GM19240 (cell line): Measurements from ENCODE around the gene OR13C9.
"Not testable (repeated sequence)": the region's sequence is repeated elsewhere in the genome, so short reads cannot be mapped to it uniquely, and the experiment has no call there.

Experiments
- DNase-seq: peaks from one replicate; pipeline ENCODE4 v3.0.0; 2011; ENCODE audit warnings: low spot score; ENCODE audit not compliant: insufficient read length

Gene OR13C9, protein sequence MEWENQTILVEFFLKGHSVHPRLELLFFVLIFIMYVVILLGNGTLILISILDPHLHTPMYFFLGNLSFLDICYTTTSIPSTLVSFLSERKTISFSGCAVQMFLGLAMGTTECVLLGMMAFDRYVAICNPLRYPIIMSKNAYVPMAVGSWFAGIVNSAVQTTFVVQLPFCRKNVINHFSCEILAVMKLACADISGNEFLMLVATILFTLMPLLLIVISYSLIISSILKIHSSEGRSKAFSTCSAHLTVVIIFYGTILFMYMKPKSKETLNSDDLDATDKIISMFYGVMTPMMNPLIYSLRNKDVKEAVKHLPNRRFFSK

DNA sequence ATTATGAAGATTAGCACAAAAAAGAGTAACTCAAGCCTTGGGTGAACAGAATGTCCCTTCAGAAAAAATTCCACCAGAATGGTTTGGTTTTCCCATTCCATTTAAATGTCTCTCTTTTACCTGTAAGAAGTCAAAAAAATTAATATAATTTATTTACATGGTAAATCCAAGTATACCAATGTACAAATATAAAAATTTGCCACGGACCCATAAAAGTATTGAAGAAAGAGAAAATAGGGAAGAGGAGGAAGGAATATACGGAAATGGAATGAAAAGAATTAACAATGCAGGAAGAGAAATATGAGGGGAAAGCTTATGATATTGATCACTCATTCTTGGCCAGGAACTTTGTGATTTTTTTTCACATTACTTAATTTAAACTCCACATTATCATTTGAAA lies at the start of gene OR13C9:
TSS of gene OR13C9 (minus strand) at position 101 of the 400 bp plus-strand sequence. CDS start at position 101, 0 bp downstream.
- no peak for DNase-seq

DNA sequence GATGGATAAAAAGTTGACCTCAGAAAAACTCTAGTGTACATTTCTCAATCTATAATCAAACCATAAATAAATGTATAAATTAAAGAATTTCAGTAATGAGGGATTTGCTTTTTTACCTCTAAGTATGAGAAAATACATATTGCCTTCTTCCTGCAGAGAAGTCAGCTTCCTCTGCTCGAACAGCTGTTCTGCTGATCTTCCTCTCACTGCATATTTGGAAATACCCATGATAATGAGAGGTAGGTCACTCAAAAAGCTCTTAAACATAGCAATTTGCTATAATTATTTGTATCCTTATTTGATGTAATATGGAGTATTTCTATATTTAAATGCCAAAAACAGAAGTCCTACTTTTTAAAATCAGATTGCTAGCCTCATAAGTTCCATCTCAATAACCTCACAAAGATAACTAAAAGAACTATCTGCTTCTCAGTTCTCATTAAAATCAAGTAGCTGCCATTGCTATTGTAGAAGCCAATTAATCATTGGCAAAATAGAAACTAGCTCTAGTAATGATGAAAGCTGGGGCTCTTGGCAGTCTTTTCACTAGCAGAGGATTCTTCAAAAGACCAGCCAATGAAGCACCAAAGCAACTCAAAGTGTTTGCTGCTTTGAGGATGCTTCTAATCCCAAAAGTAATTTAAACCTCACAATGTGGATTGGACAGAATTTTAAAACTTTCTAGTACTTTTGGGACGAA lies 40.6 kb upstream of the OR13C9 start:
- DNase-seq = no peak

DNA sequence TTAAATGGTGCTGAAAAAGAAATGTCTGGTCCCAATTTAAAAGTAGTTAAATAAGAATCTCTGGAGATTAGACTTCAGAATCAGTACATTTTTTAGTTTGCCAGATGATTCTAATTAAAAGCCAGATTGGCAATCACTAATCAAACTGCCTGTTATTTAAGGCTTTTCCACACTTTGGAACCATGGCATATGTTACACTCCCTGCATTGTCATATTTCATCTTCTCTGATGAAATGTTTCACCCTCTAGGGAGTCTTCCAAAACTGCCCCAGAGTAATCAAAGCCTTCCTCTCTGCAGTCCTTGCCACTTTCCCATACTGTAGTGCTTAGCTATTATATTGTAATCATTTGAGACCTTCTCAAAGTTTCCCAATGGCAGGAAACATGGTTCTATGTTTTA lies 17.5 kb upstream of the OR13C9 start:
- no peak for DNase-seq

DNA sequence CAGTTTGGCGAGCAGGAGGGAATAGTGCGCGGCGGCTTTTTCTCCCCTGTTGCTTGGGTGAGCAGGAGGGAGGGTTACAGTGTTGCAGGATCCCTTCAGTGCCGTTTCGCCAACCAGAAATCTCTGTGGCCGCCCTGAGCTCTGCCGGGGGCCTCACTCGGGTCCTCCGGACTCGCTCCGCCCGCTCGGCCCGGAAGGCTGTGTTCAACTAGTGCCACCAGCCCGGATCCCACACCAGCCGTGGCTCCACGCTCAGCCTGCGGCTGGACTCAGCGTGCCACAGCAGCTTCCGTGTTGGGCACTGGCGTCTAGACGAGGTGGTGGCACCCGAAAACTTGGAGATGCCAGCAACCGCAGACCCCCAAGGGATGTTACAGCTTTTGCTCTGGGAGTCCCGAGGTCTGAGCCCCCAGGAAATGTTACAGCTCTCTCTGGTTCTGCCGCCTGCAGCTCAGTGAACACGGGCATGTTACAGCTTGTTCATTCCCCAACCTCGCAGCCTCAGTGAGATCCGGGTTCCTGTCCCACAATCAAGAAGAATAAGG lies 16.0 kb upstream of the OR13C9 start:
- no peak for DNase-seq

DNA sequence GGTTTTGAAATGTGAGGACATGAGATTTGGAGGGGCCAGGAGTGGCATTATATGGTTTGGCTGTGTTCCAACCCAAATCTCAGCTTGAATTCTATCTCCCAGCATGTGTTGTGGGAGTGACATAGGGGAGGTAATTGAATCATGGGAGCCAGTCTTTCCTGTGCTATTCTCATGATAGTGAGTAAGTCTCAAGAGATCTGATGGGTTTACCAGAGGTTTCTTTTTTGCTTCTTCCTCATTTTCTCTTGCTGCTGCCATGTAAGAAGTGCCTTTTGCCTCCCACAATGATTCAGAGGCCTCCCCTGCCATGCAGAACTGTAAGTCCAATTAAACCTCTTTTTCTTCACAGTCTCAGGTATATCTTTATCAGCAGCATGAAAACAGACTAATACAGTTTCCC lies 8.0 kb upstream of the OR13C9 start:
- not testable (repeated sequence) for DNase-seq

DNA sequence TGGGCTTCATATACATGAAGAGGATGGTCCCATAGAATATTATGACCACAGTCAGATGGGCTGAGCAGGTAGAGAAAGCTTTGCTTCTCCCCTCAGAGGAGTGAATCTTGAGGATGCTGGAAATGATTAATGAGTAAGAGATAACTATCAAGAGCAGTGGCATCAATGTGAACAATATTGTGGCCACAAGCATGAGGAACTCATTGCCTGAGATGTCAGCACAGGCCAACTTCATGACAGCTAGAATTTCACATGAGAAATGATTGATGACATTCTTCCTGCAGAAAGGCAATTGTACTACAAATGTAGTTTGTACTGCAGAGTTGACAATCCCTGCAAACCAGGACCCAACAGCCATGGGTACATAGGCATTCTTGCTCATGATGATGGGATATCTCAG lies 586 bp downstream of the OR13C9 start:
- no peak for DNase-seq

DNA sequence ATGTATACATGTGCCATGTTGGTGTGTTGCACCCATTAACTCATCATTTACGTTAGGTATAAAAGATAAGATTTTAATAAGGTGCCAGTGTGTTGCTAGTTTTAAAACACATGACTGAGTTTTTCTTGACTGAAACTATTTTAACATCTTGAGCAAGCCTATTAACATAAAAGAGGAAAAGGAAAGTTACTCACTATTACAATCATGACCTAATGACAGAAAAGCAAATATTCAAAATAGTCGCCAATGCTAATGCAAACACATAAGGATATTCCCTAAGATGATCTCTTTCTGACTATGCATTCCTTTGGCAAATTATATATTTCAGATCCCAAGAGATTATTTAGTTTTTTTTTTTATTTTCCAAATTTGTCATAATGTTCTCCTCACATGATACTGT lies 6.8 kb downstream of the OR13C9 start:
- DNase-seq = no peak

DNA sequence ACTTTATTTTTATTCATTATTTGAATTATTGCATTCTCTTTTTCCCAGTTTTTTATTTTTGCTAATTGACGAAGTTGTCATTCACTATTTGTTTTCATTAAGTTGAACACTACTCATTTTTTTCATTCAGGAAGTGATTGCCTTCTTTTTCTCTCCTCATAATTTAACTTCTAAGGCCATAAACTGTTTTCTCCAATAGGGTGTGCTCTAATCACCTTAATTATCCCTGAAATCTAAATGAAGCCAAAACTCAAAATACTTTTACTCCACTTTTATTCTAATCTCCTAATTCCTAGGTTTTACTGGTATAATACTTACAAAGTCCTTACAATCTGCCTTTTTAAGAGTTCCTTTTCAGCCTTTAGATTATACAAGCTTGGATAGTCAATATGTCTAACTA lies 9.7 kb downstream of the OR13C9 start:
- DNase-seq = no peak

DNA sequence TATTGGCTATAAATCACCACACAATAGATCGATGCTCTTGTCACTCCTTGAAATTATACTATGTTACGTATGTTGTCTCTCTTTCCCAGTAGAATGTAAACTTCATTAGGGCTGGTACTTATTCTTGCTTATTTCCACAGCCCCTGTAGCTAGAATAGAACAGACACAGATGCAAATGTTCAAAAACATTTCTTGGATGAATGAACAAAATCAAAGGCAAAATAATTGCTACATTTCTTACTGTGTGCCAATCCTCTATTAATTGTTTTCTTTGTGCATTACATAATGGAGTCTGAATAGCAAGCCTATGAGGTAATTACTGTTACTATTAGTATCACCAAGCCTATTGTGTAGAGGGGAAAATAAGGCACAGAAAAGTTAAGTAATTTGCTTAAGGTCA lies 11.9 kb downstream of the OR13C9 start:
- no peak for DNase-seq

DNA sequence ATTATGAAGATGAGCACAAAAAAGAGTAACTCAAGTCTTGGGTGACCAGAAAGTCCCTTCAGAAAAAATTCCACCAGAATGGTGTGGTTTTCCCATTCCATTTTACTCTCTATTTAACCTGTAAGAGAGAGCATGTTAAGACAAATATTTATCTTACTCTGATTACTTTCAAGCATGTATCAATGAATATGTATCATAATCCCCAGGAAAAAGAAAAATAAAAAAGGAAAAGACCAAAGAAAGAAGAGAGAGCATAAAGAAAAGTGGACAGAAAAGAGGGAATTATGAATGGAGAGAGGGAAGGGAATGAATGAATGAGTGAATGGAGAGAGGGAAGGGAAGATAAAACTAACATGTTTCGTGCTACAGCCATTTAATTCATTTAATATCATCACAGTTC lies 12.5 kb downstream of the OR13C9 start, which contains the start of gene OR13C2:
TSS of gene OR13C2 (minus strand) at position 101 of the 400 bp plus-strand sequence. CDS start at position 101, 0 bp downstream.
- not testable (repeated sequence) for DNase-seq

DNA sequence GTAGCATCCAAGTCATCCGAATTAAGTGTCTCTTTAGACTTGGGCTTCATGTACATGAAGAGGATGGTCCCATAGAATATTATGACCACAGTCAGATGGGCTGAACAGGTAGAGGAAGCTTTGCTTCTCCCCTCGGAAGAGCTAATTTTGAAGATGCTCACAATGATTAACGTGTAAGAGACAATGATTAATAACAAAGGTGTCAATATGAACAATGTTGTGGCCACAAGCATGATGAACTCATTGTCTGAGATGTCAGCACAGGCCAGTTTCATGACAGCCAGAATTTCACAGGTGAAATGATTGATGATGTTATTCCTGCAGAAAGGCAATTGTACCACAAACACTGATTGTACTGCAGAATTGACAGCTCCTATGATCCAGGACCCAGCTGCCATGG lies 13.2 kb downstream of the OR13C9 start:
- DNase-seq = no peak

DNA sequence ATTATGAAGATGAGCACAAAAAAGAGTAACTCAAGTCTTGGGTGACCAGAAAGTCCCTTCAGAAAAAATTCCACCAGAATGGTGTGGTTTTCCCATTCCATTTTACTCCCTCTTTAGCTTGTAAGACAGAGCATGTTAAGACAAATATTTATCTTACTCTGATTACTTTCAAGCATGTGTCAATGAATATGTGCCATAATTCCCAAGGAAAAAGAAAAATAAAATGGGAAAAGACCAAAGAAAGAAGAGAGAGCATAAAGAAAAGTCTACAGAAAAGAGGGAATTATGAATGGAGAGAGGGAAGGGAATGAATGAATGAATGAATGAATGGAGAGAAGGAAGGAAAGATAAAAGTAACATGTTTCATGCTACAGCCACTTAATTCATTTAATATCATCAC lies 18.7 kb downstream of the OR13C9 start, which contains the start of gene OR13C5:
TSS of gene OR13C5 (minus strand) at position 101 of the 400 bp plus-strand sequence. CDS start at position 101, 0 bp downstream.
- not testable (repeated sequence) for DNase-seq

DNA sequence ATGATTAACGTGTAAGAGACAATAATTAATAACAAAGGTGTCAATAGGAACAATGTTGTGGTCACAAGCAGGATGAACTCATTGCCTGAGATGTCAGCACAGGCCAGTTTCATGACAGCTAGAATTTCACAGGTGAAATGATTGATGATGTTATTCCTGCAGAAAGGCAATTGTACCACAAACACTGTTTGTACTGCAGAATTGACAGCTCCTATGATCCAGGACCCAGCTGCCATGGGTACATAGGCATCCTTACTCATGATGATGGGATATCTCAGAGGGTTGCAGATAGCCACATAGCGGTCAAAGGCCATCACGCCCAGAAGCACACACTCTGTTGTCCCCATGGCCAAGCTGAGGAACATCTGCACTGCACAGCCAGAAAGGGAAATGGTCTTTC lies 19.3 kb downstream of the OR13C9 start:
- not testable (repeated sequence) for DNase-seq

DNA sequence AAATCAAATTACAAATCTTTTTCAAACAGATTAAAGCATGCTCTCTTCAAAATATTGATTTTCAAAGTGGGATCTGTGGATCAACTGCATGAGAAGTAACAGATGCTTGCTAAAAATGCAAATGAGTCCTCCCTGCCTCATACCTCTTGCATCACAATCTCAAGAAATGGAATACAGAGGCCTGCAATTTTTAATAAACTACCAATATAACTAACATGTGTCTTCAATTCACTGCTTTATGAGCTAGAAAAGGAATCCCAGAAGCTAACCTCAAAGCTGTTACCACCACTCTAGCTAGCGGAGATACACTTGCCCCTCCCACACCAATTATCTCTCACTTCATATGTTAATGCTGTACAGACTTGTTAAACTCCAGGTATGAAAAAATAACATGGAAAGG lies 28.4 kb downstream of the OR13C9 start:
- no peak for DNase-seq

DNA sequence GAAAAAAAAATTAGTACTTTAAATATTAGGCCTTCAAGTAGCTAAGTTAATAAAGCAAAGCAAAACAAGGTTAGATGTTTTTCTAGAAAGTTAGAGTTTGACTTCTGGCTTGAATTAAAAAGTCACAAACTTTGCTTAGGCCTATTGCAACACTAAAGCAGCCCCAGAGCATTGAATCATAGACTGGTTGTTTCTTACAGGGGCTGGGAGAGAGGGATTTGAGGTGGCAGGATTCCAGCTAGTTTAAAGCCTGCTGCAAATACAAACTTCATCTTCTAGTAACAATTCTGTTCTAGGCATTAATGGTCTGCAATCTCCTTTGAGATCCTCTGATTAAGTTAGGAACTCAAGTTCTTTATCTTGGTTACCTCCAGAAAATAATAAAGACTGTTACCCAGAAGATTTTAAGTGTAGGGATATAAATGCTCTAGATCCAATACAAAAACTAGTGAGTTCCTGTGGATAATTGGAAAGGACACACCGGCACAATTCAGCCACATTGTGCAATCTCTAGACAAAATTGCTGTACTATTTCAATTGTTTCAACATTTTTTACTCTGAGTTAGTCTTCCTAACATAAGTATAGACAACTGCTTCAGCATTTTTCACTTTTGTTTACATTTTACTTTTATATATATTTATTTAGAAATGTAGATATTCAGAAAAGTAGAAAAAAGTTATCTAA lies 31.4 kb downstream of the OR13C9 start:
- DNase-seq = no peak

DNA sequence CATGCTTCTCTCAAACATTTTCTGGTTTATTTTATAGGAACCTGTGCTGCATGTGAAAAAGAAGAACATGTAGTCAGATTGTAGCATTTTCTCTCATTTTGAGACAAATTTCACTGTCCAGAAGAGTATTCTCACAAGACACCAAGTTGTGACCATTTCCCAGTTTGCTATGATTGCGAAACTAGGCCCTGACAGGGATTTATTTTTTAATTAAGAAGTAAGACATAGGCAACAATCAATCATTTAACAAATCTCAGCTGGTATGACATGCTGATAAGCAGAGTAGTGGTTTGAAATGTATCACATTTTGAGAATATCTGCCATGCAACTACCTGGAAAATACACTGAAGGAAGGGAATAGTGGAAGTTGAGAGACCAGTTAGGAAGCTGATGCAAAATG lies 37.4 kb downstream of the OR13C9 start:
- DNase-seq = no peak

DNA sequence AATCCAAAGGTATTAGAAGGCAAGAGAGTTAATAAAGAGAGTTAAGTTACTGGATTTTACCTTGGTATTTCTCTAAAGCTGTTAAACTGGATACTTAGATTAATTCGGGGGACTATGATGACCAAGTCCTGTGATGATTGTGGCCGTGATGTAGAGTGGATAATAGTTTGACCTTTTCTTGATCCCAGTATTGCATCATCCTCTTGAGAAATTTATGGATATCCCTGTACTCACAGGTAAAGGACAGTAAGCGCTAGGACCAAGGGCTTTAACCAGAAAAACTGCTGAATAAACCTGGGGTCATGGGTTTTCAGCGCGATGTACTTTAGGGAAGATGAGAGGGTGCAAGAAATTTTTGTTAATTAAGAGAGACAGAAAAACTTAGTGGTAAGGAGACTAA lies 40.7 kb downstream of the OR13C9 start:
- DNase-seq = no peak

DNA sequence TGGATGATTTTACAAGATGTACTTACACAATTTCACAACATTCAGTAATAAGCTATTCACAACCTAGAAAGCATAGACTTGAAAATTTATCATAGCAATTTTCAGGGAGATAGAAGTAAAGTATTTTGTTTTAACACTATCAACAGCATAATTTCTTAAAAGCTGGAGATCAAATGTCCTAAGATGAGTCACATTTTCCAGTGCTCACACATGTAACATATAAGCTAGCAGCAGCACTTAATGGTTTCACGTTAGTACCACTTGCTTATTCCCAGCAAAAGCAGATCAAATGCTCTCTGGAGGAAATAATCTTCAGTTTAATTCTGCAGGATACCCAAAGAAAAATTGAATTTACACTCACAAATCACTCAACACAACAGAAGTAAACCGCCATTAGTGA lies 42.5 kb downstream of the OR13C9 start:
- no peak for DNase-seq

DNA sequence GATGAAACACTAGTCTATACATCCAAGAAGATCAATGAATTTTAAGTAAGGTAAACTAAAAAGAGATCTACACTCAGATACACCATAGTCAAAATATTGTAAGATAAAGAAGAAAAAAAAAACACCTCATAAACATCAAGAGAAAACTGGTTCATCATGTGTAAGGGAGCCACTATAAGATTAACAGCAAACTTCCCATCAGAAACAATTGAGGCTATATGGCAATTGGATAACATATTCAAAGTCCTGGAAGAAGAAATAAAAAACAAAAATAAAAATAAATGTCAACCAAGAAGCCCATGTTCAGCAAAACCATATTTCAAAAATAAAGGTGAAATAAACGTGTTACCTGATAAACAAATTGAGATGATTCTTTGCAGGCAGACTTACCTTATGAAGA lies 45.4 kb downstream of the OR13C9 start:
- no peak for DNase-seq

DNA sequence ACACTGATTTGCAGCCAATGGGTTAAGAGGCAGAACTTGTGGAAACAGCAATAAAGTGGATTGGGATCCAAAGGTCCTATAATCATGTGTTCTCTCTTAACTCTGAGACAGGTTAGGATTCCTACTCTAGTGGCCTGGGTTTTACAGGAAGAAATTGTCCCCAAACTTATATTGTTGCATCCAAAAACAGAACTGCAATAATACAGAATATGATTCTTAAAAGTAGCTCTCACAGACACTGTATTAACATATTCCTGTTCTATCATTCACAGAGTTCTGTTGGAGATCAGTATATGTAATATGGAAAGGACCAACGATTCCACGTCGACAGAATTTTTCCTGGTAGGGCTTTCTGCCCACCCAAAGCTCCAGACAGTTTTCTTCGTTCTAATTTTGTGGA lies 49.1 kb downstream of the OR13C9 start, which contains the start of gene OR13C8:
TSS of gene OR13C8 (plus strand) at position 301 of the 400 bp plus-strand sequence. CDS start at position 301, 0 bp downstream.
- no peak for DNase-seq
